Breast epithelium (tissue), 3 donors: ENCODE data around the gene OR6C2.

Experiments used
- CTCF ChIP-seq, 3 donors: fragments of 450-650 bp; IDR thresholded peaks; one replicate each; pipeline ENCODE4 v1.5.1; 2016 to 2017; ENCODE audit warnings: antibody characterized with exemption in 3 of 3, mild to moderate bottlenecking in 3 of 3, moderate library complexity in 3 of 3
- POLR2A ChIP-seq: fragments of 450-650 bp; IDR thresholded peaks from one replicate; pipeline ENCODE4 v1.6.1; 2016; ENCODE audit warnings: antibody characterized with exemption, mild to moderate bottlenecking, moderate library complexity
- POLR2AphosphoS5 ChIP-seq, 3 donors: sonication (generic); formaldehyde crosslinking; IDR thresholded peaks; one replicate each; pipeline ENCODE4 v1.6.1; 2017; ENCODE audit warnings: antibody characterized with exemption in 3 of 3

GRCh38 chr12:55495490-55495889 lies 51.6 kb downstream of the OR6C2 start:
- no peak for TF ChIP-seq CTCF (IDR thresholded peaks at IDR 0.05)
- no peak for TF ChIP-seq POLR2AphosphoS5 (IDR thresholded peaks at IDR 0.05)
- no peak for TF ChIP-seq POLR2A
